Stimulated activated CD4-positive, alpha-beta T cell treated with anti-CD3 and anti-CD28 coated beads, Interleukin-1b, Interleukin-23, amount 100 ng/mL, for 4 hours (primary cell): ENCODE data around the gene CA10.

Source experiments
- DNase-seq, 2 donors: peaks; one replicate each; pipeline ENCODE4 v3.0.0-alpha.2; 2020; ENCODE audit warnings: low read depth in 2 of 2

The CA10 gene

DNA sequence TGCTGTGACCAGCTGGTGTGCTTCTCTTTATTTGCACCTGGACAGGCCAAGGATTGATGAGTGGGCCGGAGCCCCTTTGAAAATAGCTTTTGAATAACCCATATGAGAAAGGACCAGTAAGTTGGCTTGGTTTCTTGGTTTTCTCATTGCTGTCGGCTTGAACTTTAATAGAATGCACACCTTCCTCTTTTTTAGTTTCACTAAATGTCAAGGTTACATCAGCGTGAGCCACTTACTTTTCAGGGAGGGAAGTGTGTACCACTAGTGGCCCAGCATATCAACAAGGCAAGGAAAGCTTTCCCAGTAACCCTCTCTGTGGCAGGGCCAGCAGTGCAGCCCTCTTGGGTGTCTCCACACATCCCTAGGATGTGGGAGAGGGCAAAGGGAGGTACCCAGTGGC, 433.3 kb downstream of the CA10 start:
- DNase-seq: no peak

DNA sequence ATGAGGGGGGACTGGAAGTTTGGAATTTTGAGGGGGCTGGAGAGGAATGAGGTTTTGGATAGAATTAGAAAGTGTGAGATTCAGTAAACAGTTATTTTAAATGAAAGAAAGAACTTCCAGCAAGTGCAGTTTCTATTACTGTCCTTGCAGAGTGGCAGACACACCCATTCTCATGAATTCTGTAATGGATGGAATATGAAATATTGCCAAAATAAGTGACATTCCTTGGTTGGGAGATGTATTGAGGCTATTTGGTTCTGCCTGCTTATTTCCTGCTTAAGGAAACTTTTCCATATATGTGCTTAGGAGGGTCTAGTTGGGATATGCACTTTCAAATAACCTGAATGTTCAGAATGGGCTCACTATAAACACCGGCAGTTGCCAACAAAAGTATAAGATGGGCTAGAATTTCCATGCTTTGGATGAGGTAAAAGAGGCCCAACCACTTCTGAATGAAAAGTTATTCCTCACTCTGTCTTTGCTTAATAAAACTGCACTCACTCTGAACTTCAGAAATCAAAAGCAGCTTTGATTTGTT, 434.4 kb downstream of the CA10 start:
- no peak for DNase-seq

DNA sequence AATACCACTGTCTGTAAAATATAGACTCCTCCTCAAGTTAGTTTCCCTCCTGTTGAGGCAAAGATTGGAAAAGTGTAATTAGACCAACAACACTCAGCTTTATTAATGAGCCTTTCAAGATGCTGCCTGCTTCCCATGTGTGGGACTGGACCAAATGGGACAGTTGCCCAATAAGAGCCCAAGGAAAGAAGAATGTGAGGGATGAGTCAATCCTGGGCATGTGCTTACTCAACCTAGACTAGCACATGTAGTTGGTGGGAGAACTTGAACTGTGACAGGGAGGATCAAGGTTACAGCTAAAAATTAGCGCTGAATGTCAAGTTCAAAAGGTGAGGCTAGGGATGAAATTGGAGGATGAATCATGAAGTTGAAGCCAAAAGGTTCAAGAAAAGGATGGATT, 435.5 kb downstream of the CA10 start:
- no peak for DNase-seq

DNA sequence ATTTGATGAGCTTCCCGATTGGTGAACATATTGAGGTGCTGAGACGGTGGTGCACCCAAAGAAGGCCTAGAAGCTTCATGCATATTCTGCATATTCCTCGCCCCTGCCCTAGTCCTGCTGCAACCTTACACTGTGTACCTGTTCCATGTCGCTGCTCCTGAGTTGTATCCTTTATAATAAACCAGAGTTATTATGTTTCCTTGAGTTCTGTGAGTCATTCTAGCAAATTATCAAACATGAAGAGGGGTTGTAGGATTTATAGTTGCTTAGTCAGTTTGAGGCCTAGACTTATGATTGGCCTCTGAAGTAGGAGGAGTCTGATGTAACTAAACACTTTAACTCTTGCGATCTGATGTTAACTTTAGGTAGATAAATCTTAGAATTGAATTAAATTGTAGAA, 436.8 kb downstream of the CA10 start:
- no peak for DNase-seq

DNA sequence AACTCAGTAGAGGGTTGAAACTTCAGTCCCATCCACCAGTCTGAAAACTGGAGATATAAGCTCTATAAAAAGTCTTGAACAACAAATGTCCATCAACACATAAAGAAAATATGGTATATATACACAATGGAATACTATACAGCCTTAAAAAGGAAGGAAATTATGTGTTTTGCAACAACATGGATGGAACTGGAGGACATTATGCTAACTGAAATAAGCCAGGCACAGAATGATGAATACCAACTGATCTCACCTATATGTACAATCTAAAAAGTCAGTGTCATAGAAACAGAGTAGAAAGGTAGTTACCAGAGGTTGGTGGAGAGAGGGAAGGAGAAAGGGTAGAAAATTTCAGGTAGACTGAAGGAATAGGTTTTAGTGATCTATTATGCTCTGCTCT, 438.1 kb downstream of the CA10 start:
- no peak for DNase-seq

DNA sequence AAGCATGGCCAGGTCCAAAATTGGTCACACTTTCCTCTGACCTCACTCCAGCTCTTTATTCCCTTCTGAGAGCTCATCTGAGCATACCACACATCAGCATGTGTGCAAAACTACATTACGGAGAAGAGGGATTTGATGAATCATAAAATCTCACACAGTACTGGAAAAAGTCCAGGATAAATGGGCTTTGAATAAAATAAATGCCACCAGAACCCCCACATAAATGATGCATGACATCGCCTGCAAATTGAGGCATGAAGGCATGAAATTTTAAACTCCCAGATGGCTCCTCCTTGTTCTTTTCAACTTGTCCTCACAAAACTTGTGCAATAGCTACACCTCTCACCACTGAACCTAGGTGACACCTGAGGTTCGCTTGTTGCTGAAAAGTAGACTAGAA, 439.5 kb downstream of the CA10 start:
- no peak for DNase-seq

DNA sequence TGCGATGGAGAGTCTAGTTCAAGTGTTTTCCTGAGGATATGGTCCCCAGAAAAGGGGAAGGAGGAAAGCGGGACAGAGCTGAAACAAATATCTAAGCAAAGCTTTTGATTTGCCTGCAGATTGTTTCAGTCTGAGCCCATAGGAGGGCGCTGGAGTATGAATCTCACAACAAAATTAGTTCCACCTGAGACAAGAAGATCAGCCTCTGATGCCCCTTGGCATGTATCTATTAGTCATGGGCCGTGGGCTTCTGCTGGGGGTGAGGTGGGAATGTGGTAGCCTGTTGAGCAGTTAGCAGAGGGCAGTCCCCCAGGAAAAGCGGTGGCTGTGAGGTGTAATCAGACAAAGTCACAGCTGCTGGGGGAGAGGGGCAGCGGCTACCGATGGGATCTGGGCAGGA, 446.9 kb downstream of the CA10 start:
- DNase-seq: no peak

DNA sequence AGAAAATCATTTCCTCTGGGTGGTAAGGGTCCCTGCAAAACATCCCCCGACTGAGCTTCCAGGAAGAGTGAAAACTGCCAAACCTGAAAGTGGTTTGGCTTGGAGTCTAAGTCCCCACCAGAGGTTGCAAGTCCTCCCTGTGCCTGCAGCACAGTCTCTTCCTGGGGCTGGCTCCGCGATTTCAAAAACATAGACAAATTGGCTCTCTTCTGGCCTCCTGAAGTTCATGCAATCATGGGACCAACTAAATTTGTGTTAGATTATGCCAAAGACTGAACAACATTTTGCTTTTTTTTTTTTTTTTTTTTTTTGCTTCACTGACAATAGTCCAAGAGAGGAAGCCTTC, 447.9 kb downstream of the CA10 start:
- no peak for DNase-seq

DNA sequence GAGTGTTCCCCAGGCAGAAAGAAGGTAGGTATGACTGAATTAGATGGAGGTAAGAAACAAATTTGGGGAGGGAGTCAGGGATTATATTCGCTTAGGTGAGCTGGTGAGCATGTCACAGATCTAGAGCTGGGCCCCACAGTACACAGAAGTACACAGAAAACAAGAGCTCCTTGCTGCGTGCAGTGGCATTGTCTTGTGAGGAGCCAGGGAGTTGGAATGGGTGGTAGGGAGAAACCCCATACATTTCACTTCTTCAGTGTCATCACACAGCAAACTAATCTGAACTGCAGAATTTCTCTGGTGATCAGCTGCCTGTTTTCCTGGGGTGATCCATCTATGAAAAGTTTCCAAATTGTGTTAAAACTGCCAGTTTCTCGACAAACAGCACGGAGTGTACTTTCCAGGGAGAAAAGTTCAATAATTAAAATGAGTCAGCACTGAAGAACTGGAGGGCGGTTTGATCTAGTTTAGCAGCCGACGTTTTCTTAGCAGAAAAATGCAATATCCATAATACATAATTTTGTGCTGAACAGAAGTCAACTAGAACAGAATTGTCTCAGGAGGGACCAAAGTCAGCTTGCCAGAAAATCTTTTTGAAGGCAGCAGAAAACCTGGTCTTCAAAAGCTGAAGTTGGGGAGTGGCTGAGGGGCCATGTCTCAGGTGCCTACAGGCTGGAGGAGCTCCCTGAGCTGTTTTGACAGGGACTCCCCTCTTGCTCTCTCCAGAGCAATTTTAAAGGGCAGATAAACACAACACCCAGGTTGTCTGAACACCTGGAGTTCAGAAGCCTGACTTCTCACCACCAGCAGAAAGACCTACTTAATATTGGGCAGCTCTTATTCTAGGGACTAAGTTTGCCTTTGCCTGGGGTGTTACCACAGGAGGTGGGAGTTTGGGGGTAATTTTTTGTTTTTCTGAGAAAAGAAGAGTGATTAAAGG, 448.6 kb downstream of the CA10 start:
- DNase-seq: no peak

DNA sequence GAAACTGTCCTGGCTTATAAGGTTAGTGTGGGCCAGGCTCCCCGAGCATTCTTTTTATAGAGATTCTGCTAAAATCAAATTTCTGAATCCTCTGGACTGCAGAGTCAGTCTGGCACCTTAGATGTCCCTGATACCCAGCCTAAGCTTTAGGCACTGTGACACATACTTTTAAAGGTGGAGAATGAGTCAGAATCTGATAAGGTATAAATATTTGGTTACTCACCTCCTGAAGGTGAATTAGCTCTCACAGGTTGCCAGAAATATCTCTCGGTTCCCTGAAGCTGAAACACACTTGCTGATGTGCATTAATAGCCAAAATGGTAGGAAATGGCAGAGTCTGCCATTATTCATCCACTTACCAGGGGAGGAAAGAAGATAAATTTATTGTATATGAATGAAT, 451.3 kb downstream of the CA10 start:
- no peak for DNase-seq

DNA sequence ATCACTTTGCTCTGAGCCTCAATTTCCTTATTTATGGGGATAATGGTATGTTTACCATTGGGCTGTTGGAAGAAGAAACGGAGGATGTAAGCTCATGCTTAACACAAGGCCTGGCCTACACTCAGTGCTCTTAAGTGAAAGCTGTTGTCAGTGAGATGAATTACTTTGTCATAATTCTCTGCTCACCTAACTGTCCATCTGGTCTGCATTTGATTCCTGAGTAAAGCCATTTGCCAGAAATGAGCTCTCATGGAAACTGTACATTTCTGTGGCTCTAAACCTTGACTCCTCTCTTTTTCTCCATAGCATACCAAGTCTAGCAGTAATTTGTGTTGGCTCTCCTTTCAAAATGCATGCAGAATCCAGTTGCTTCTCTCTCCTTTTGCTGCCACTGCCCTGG, 452.4 kb downstream of the CA10 start:
- no peak for DNase-seq

DNA sequence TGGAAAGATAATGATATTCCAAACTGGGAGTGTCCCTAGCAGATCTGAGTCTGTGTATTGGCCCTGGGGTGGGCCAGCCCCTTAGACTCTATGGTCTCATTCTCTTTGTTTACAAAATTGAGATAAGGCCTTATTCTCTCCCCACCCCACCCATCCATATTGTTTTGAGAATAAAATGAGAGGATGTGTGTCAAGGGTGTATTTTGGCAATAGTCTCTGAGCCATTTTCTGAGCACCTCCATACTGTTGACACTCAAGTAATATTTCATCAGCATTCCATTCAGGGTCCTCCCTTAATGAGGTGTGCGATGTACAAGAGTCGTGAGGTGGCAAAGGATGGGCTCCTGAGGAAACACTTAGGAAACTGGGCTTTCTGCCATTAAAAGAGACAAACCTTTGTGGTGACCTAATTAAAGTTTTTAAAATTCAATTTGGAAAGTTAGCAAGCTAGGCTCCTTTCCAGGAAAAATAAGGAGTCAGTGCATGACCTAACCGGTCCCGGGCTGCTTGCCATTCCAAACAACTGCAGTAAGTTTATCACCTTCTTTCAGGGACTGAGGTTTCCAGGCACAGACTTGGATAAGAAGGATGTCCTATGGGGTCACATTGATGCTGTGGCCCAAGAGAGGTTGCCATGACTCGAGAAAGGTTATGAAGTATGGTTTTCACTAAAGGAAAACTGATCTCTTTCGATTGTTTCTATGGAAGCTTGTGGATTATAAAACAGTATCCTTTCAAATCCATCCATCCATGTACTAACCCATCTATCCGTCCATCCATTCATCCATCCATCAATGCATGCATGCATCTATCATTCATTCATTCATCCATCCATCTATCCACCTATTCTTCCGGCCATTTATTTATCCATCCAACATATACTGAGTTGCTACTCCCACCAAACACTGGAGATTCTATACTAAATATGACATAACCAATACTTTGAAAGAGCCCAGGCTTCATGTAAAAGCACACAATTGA, 454.9 kb downstream of the CA10 start:
- no peak for DNase-seq

DNA sequence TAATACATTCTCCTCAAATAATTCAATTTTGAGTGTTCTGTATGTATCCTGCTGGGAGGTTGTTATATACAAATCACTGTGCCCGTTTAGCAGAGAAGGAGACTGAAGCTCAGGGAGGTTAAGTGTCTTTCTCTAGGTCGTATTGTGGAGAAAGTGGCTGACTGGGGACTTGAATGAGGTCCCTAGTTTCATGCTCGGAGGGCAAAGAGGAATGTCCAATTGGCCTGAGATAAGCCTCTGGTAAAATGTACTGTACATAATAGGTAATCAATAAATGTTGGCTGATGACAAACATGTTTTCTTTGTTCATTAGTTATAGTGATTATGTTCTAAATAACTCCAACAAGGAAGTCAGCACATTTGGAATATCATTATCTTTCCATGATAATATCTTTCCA, 455.6 kb downstream of the CA10 start:
- no peak for DNase-seq

DNA sequence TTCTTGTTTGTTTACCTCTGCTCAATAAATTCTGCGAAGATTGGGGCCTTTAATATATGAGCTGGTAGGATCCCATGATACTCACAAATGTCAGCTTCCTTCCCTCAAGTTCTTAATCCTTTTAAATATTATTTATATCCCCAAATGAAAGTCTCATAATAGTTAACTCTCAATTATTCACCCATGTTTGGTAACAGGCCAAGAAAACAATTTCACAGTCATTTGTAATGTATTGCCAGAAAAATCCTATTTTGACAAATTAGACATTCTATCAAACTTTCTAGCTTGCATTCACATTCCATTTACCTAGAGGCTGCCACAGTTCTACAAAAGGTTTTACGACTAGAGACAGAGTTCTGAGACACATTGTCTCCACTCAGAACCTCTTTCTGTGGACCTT, 457.0 kb downstream of the CA10 start:
- no peak for DNase-seq

DNA sequence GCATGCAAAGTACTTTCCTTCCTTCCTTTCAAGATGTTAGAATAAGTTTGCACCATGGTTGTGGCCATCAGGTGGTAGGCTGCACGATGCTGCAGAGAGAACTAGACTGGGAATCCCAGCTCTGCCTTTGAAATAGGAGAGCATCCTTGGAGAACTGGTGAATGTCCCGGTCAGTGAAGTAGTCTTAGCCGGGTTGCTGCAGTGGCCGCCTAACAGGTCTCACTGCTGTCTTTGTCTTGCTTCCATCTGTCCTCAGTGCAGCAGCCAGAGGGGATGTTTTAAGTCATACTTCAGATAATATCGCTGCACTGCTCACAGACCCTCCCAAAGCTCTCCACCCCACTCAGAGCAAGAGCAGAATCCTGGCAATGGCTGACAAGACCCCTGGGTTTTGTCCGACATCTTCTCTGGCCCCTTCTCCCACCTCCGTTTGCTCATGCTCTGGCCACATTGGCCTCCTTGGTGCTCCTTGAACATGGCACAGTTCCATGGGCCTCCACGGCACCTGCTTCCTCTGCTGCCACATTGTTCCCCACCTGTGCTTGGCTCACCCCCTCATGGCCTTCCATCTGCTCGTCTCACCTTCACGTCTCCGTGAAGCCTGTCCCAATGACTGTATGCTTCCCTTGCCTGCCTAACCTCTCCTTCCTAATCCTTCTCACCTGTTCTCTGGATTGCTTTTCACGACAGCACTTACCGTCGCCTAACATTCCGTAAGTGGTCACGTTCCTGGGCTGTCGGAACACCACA, 458.3 kb downstream of the CA10 start:
- DNase-seq: no peak

DNA sequence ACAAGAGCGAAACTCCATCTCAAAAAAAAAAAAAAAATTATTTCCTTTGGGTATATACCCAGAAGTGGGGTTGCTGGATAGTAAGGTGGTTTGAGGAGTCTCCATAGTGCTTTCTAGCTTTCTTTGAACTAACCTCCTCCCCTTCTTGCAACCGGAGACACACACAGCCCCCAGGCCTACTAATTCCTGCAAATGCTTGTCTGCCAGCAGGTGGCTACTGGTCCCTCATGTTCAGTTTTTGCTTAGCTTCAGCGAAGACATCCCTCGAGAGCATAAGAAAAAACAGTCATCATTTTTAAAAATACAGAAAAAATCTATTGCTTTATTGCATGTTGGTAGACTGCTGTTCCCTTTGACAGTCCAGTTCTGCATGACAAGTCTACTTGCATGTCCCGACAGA, 459.2 kb downstream of the CA10 start:
- no peak for DNase-seq

DNA sequence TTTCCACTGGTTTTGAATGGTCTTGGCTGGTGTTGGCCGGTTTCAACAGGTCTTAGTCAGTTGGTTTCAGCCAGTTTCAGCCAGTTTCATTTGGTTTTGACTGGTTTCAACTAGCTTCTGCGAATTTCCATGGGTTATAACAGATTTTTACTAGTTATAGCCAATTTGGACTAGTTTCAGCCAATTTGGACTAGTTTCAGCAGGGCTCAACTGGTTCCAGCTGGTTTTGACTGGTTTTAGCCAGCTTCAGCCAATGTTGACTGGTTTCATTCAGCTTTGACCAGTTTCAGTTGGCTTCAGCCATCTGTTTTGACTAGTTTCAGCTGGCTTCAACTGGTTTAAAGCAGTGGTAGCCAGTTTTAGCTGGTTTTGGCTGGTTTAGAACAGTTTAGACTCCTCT, 465.6 kb downstream of the CA10 start:
- no peak for DNase-seq

DNA sequence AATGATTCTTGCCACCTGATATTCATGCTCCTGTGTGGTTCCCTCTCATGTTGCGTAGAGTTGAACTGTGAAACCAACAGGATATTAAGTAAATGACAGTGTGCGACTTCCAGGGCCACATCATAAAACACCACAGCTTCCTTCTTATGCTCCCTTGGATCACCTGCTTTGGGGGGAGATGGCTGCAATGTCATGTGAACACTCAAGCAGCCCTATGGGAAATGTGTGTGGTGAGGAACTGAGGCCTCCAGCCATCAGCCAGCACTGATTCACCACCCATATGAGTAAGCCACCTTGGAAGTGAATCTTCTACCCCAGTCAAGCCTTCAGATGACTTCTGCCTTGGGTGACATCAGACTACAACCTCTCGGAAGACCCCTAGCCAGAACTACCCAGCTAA, 470.6 kb downstream of the CA10 start:
- DNase-seq: no peak

DNA sequence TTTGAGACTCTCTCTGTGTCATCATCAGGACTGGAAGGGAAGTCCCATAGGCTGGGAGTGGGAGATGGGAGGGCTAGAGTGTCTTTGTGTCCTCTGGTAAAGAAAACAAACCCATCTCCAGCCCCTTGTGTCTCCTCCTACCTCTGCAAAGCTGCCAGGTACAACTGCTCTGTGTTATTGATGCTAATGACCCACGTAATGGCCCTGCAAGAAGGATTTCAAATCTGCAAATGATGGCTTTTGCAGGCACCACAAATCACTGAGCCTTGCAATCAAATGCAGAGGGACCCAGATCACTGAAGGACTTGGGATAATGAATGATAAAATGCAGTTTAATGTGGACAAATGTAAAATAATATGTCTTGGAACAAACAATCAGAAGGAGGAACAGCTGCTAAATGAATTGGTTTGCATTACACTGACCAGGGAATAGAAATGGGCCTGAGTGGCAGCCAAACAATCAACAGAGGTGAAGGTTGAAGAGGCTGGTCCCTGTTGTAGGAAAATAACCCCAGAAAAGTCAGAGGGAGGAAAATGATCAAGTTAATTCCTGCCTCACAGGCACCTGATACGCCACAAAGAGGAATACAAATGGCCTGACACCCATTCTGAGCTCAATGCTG, 473.1 kb downstream of the CA10 start:
- no peak for DNase-seq

DNA sequence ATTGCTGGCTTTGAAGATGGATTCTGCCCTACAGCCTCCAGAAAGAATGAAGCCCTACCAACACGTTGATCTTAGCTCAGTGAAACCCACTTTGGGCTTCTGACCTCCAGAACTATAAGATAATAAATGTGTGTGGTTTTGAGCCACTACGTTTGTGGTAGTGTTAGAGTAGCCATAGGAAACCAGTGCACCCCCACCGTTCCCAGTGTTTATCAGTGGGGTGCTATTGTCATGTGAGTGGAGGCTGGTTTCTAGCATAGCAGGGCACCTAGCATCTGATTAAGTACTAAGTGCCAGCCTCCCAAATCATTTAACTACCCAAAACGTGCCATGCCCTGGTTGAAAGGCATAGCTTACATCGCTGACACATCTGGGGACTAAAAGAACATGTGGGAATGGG, 474.3 kb downstream of the CA10 start:
- no peak for DNase-seq

DNA sequence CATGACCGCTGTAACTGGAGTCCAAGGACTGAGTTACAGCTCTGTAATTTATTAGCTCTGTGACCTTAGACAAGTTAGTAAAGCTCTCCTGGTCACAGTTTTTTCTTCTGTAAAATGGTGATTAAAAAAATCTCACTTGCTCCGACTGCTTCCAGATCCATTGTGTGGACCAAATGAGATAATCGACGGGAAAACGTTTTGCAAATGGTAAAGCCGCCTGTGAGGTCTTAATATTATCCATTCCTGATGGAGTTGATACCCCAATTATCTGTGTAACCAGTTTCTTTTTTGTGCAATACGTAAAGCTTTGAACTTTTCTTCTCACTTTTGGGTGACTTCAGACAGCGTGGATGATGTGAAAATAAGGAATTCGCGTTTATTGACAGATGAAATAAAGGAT, 475.2 kb downstream of the CA10 start:
- no peak for DNase-seq
